Gastroesophageal sphincter (tissue), 3 donors: ENCODE results near the gene PARL.
"Not testable (repeated sequence)": the region's sequence is repeated elsewhere in the genome, so short reads cannot be mapped to it uniquely, and the experiment has no call there.

Experiments used
- POLR2A ChIP-seq, 2 donors: fragments of 450-650 bp; IDR thresholded peaks; one replicate each; pipeline ENCODE4 v1.6.1; 2017; ENCODE audit warnings: antibody characterized with exemption in 2 of 2, mild to moderate bottlenecking in 2 of 2, moderate library complexity in 1 of 2
- POLR2AphosphoS5 ChIP-seq: sonication (generic); formaldehyde crosslinking; IDR thresholded peaks from one replicate; pipeline ENCODE4 v1.6.1; 2017; ENCODE audit warnings: antibody characterized with exemption
- TF ChIP-seq, protein P1 (sequence below), 4 experiments: fragments of 200-600 bp in 2 of 4; fragments of 450-650 bp in 2 of 4; sonication (generic) in 1 of 4; IDR thresholded peaks; one replicate each; pipeline ENCODE4 v1.5.1; 2017 to 2019; ENCODE audit warnings: antibody characterized with exemption in 4 of 4, mild to moderate bottlenecking in 2 of 4, moderate library complexity in 2 of 4

DNA sequence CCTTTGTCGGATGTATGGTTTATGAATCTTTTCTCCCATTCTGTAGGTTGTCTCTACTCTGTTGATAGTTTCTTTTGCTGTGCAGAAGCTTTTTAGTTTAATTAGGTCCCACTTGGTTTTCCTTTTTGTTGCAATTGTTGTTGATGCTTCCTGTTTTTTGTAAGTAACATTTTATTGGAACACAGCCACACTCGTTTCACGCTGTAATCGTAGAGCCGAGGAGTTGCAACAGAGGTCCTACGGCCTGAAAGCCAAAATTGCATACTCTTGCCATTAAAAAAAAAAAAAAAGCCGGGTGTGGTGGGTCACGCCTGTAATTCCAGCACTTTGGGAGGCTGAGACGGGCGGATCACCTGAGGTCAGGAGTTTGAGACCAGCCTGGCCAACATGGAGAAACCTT lies 100.2 kb downstream of the PARL start:
- TF ChIP-seq, protein P1, sequence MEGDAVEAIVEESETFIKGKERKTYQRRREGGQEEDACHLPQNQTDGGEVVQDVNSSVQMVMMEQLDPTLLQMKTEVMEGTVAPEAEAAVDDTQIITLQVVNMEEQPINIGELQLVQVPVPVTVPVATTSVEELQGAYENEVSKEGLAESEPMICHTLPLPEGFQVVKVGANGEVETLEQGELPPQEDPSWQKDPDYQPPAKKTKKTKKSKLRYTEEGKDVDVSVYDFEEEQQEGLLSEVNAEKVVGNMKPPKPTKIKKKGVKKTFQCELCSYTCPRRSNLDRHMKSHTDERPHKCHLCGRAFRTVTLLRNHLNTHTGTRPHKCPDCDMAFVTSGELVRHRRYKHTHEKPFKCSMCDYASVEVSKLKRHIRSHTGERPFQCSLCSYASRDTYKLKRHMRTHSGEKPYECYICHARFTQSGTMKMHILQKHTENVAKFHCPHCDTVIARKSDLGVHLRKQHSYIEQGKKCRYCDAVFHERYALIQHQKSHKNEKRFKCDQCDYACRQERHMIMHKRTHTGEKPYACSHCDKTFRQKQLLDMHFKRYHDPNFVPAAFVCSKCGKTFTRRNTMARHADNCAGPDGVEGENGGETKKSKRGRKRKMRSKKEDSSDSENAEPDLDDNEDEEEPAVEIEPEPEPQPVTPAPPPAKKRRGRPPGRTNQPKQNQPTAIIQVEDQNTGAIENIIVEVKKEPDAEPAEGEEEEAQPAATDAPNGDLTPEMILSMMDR (IDR thresholded peaks at IDR 0.05): not testable (repeated sequence)
- not testable (repeated sequence) for TF ChIP-seq POLR2A (IDR thresholded peaks at IDR 0.05); POLR2AphosphoS5
